Measurements from ENCODE around the gene MARK1. TPM values are rescaled to one million over a fixed set of nuclear protein-coding genes. Genes with fewer than 3 reads are reported as not detected.

MARK1 gene
- total RNA-seq, 5 donors from 2014 or later (not counting 1 experiment from before 2014, with no cell fraction given), result not detected

- CTCF ChIA-PET, result no interaction called here
- no peak overlapping the region for H3K27ac Mint-ChIP-seq
Observed at GRCh38 chr1:220491891-220492290, 36.0 kb upstream of the MARK1 start.

GRCh38 chr1:220497220-220497947, 30.6 kb upstream of the MARK1 start:
- CTCF ChIA-PET, result no interaction called here

More at GRCh38 chr1:220491891-220492290, 36.0 kb upstream of the MARK1 start:
- H3K36me3 Mint-ChIP-seq, result no peaks in the 10 kb centered on the region
- Histone ChIP-seq H3K36me3 (ENCODE audit: control insufficient read depth in 2 of 2, extremely low read depth in 1 of 2, insufficient read depth in 1 of 2, low read length in 1 of 2) (no peaks in the 10 kb centered on the region), H3K9me3 (no peaks in the 10 kb centered on the region), H3K4me1 (ENCODE audit: control insufficient read depth in 1 of 2, extremely low read depth in 1 of 2, insufficient read depth in 2 of 2, low read length in 2 of 2) (no peaks in the 10 kb centered on the region), H3K27me3 (replicated peaks in 1 of 2; ENCODE audit: control insufficient read depth in 2 of 2, extremely low read depth in 1 of 2, insufficient read depth in 2 of 2, low read length in 1 of 2) (no peaks in the 10 kb centered on the region), H3K27ac (ENCODE audit: low read length) (no peak overlapping the region), H3K4me3 (ENCODE audit: control insufficient read depth in 1 of 2, extremely low read depth in 1 of 2, low read length in 1 of 2) (no peak overlapping the region)
- H3K9me3 Mint-ChIP-seq, result peaks cover 0 to 6% (median 0%) of the 10 kb centered on the region in 3 donors
- H3K27me3 Mint-ChIP-seq, result peaks cover 14 to 17% of the 10 kb centered on the region in 2 donors
- POLR2A ChIA-PET, result no interaction called here
- H3K4me1 Mint-ChIP-seq, result no peaks in the 10 kb centered on the region
- no peak overlapping the region for H3K4me3 Mint-ChIP-seq
- ATAC-seq (replicated peaks in 1 of 4) (no peak), DNase-seq (no peak)
- 40% methylated on average over 1 of the region's 2 CpGs for WGBS (ENCODE audit: insufficient coverage)

GRCh38 chr1:220498188-220498587, 29.7 kb upstream of the MARK1 start:
- H3K9me3 Mint-ChIP-seq, result peaks cover 0 to 3% (median 0%) of the 10 kb centered on the region in 3 donors
- 94% methylated on average over 2 of the region's 2 CpGs for WGBS (ENCODE audit: insufficient coverage)
- Histone ChIP-seq H3K4me3 (ENCODE audit: control insufficient read depth in 1 of 2, extremely low read depth in 1 of 2, low read length in 1 of 2) (no peak overlapping the region), H3K36me3 (ENCODE audit: control insufficient read depth in 2 of 2, extremely low read depth in 1 of 2, insufficient read depth in 1 of 2, low read length in 1 of 2) (no peaks in the 10 kb centered on the region), H3K4me1 (ENCODE audit: control insufficient read depth in 1 of 2, extremely low read depth in 1 of 2, insufficient read depth in 2 of 2, low read length in 2 of 2) (no peaks in the 10 kb centered on the region), H3K27me3 (replicated peaks in 1 of 2; ENCODE audit: control insufficient read depth in 2 of 2, extremely low read depth in 1 of 2, insufficient read depth in 2 of 2, low read length in 1 of 2) (peaks cover 0 to 4% of the 10 kb centered on the region in 2 experiments), H3K9me3 (no peaks in the 10 kb centered on the region), H3K27ac (ENCODE audit: low read length) (no peak overlapping the region)
- H3K27ac Mint-ChIP-seq, result no peak overlapping the region
- peaks cover 20 to 25% of the 10 kb centered on the region in 2 donors for H3K27me3 Mint-ChIP-seq
- ChIA-PET POLR2A (no interaction called here), CTCF (no interaction called here)
- H3K36me3 Mint-ChIP-seq, result no peaks in the 10 kb centered on the region
- H3K4me1 Mint-ChIP-seq, result no peaks in the 10 kb centered on the region
- ATAC-seq (replicated peaks in 1 of 4) (no peak), DNase-seq (no peak)
- no peak overlapping the region for H3K4me3 Mint-ChIP-seq

More at GRCh38 chr1:220497220-220497947, 30.6 kb upstream of the MARK1 start:
- Mint-ChIP-seq H3K27ac (no peak overlapping the region), H3K4me3 (no peak overlapping the region), H3K36me3 (no peaks in the 10 kb centered on the region), H3K9me3 (peaks cover 0 to 3% (median 0%) of the 10 kb centered on the region in 3 donors), H3K27me3 (peaks cover 20 to 25% of the 10 kb centered on the region in 2 donors), H3K4me1 (no peaks in the 10 kb centered on the region)
- Histone ChIP-seq H3K27ac (ENCODE audit: low read length) (no peak overlapping the region), H3K4me3 (ENCODE audit: control insufficient read depth in 1 of 2, extremely low read depth in 1 of 2, low read length in 1 of 2) (no peak overlapping the region), H3K36me3 (ENCODE audit: control insufficient read depth in 2 of 2, extremely low read depth in 1 of 2, insufficient read depth in 1 of 2, low read length in 1 of 2) (no peaks in the 10 kb centered on the region), H3K27me3 (replicated peaks in 1 of 2; ENCODE audit: control insufficient read depth in 2 of 2, extremely low read depth in 1 of 2, insufficient read depth in 2 of 2, low read length in 1 of 2) (peaks cover 0 to 4% of the 10 kb centered on the region in 2 experiments), H3K9me3 (no peaks in the 10 kb centered on the region), H3K4me1 (ENCODE audit: control insufficient read depth in 1 of 2, extremely low read depth in 1 of 2, insufficient read depth in 2 of 2, low read length in 2 of 2) (no peaks in the 10 kb centered on the region)
- no peak for ATAC-seq (replicated peaks in 1 of 4)
- 100% methylated on average over 1 of the region's 5 CpGs for WGBS (ENCODE audit: insufficient coverage)
- DNase-seq, result no peak
- POLR2A ChIA-PET, result no interaction called here

GRCh38 chr1:220500372-220500771, 27.6 kb upstream of the MARK1 start:
- no peaks in the 10 kb centered on the region for H3K4me1 Mint-ChIP-seq
- no peak overlapping the region for H3K27ac ChIP-seq (ENCODE audit: low read length)
- peaks cover 19 to 20% of the 10 kb centered on the region in 2 donors for H3K27me3 Mint-ChIP-seq
- no peaks in the 10 kb centered on the region for H3K4me1 ChIP-seq (ENCODE audit: control insufficient read depth in 1 of 2, extremely low read depth in 1 of 2, insufficient read depth in 2 of 2, low read length in 2 of 2)
- no peaks in the 10 kb centered on the region for H3K36me3 ChIP-seq (ENCODE audit: control insufficient read depth in 2 of 2, extremely low read depth in 1 of 2, insufficient read depth in 1 of 2, low read length in 1 of 2)
- H3K27ac Mint-ChIP-seq, result no peak overlapping the region
- H3K36me3 Mint-ChIP-seq, result no peaks in the 10 kb centered on the region
- no peak for ATAC-seq (replicated peaks in 1 of 4)
- H3K9me3 Mint-ChIP-seq, result peaks cover 0 to 3% (median 0%) of the 10 kb centered on the region in 3 donors
- peaks cover 0 to 4% of the 10 kb centered on the region in 2 experiments for H3K27me3 ChIP-seq (replicated peaks in 1 of 2; ENCODE audit: control insufficient read depth in 2 of 2, extremely low read depth in 1 of 2, insufficient read depth in 2 of 2, low read length in 1 of 2)
- ChIA-PET POLR2A (no interaction called here), CTCF (no interaction called here)
- H3K4me3 Mint-ChIP-seq, result no peak overlapping the region
- no peaks in the 10 kb centered on the region for H3K9me3 ChIP-seq
- DNase-seq, result no peak
- WGBS (ENCODE audit: insufficient coverage), result no CpG with 5 or more reads among the region's 1 CpG
- H3K4me3 ChIP-seq (ENCODE audit: control insufficient read depth in 1 of 2, extremely low read depth in 1 of 2, low read length in 1 of 2), result no peak overlapping the region

GRCh38 chr1:220504329-220504728, 23.6 kb upstream of the MARK1 start:
- no peaks in the 10 kb centered on the region for H3K9me3 Mint-ChIP-seq
- no peaks in the 10 kb centered on the region for H3K36me3 Mint-ChIP-seq
- Histone ChIP-seq H3K4me1 (ENCODE audit: control insufficient read depth in 1 of 2, extremely low read depth in 1 of 2, insufficient read depth in 2 of 2, low read length in 2 of 2) (no peaks in the 10 kb centered on the region), H3K27ac (ENCODE audit: low read length) (no peak overlapping the region), H3K4me3 (ENCODE audit: control insufficient read depth in 1 of 2, extremely low read depth in 1 of 2, low read length in 1 of 2) (no peak overlapping the region), H3K9me3 (no peaks in the 10 kb centered on the region), H3K36me3 (ENCODE audit: control insufficient read depth in 2 of 2, extremely low read depth in 1 of 2, insufficient read depth in 1 of 2, low read length in 1 of 2) (no peaks in the 10 kb centered on the region), H3K27me3 (replicated peaks in 1 of 2; ENCODE audit: control insufficient read depth in 2 of 2, extremely low read depth in 1 of 2, insufficient read depth in 2 of 2, low read length in 1 of 2) (peaks cover 0 to 3% of the 10 kb centered on the region in 2 experiments)
- DNase-seq (no peak), ATAC-seq (replicated peaks in 1 of 4) (no peak)
- ChIA-PET CTCF (no interaction called here), POLR2A (no interaction called here)
- no peak overlapping the region for H3K4me3 Mint-ChIP-seq
- 65% methylated on average over 3 of the region's 5 CpGs for WGBS (ENCODE audit: insufficient coverage)
- no peak overlapping the region for H3K27ac Mint-ChIP-seq
- H3K4me1 Mint-ChIP-seq, result no peaks in the 10 kb centered on the region
- peaks cover 7 to 11% of the 10 kb centered on the region in 2 donors for H3K27me3 Mint-ChIP-seq

GRCh38 chr1:220507085-220507484, 20.9 kb upstream of the MARK1 start:
- CTCF ChIA-PET, result no interaction called here

More at GRCh38 chr1:220507085-220507484, 20.9 kb upstream of the MARK1 start:
- Mint-ChIP-seq H3K36me3 (no peaks in the 10 kb centered on the region), H3K9me3 (no peaks in the 10 kb centered on the region), H3K4me1 (no peaks in the 10 kb centered on the region), H3K27me3 (peaks cover 6 to 7% of the 10 kb centered on the region in 2 donors), H3K4me3 (no peak overlapping the region), H3K27ac (no peak overlapping the region)
- Histone ChIP-seq H3K36me3 (ENCODE audit: control insufficient read depth in 2 of 2, extremely low read depth in 1 of 2, insufficient read depth in 1 of 2, low read length in 1 of 2) (no peaks in the 10 kb centered on the region), H3K9me3 (no peaks in the 10 kb centered on the region), H3K4me1 (ENCODE audit: control insufficient read depth in 1 of 2, extremely low read depth in 1 of 2, insufficient read depth in 2 of 2, low read length in 2 of 2) (no peaks in the 10 kb centered on the region), H3K4me3 (ENCODE audit: control insufficient read depth in 1 of 2, extremely low read depth in 1 of 2, low read length in 1 of 2) (no peak overlapping the region), H3K27me3 (replicated peaks in 1 of 2; ENCODE audit: control insufficient read depth in 2 of 2, extremely low read depth in 1 of 2, insufficient read depth in 2 of 2, low read length in 1 of 2) (peaks cover 2 to 5% of the 10 kb centered on the region in 2 experiments), H3K27ac (ENCODE audit: low read length) (no peak overlapping the region)
- no peak for ATAC-seq (replicated peaks in 1 of 4)
- WGBS (ENCODE audit: insufficient coverage), result 40% methylated on average over 1 of the region's 5 CpGs
- POLR2A ChIA-PET, result no interaction called here
- no peak for DNase-seq

Measured in T-cell (primary cell).